ENCODE data around the gene ATP11A. TPM values are rescaled to one million over a fixed set of nuclear protein-coding genes. Genes with fewer than 3 reads are reported as not detected.

ATP11A gene
- total and polyA plus RNA-seq, 9 of the 15 experiments (the other 6 are each of a cell fraction or from before 2014, with no cell fraction given): 0.38 to 34.2 (median 4.2) TPM

DNA sequence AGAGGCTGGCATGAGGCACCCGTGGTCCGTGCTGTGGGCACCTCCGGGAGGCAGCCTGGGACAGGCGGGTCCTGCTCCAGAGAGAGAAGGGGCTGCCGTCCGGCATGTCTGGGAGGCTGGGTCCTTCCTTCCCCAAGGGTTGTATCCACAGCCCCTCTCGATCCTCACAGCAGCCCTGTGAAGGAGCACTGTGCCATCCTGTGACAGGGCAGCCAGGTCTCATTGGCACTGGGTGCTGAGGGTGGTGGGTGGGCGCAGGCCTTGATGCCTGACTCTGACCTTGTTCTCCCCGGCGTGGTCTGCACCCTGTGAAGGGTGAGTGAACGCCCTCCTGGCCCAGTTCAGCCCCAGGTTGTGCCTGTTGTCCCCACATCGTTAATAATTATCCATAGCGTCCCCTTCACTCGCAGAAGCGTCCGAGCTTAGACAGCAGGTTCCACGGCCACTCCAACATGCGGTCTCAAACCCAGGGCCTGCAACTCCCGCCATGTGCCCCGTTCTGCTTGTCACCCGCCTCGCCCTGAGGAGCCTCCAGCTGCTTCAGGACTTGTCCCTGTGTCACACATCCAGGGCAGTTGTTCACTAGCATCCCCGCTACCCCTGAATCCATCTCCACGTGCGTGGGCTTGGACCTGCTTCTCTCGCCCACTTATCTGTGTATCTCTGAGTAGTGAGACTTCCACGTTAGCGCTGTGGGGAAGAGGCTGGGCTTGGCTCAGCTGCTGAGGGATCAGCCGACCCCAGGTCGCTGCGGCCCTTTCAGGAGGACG, 10.6 kb downstream of the ATP11A start (continued):
- TF ChIP-seq MGA (IDR thresholded peaks at IDR 0.05): peak; percentile 8
- no peak for TF ChIP-seq SMARCB1 (IDR thresholded peaks at IDR 0.05; ENCODE audit: insufficient read length, low read depth)
- TF ChIP-seq GATA2 (CRISPR knock-in tag; IDR thresholded peaks at IDR 0.05): peak; percentile 17; the same call in 1 of the 2 replicates
- no peak for TF ChIP-seq ZNF444 (CRISPR knock-in tag; IDR thresholded peaks at IDR 0.05)
- no peak for TF ChIP-seq ZNF184 (CRISPR knock-in tag; IDR thresholded peaks at IDR 0.05)
- peak; percentile 23; the same call in 1 of the 2 replicates for TF ChIP-seq ZBTB33 (CRISPR knock-in tag; IDR thresholded peaks at IDR 0.05)
- TF ChIP-seq FOXO4 (CRISPR knock-in tag; IDR thresholded peaks at IDR 0.05): no peak
- TF ChIP-seq CREB1 (IDR thresholded peaks at IDR 0.05): no peak
- no peak for TF ChIP-seq CREB1 (CRISPR knock-in tag; IDR thresholded peaks at IDR 0.05)
